Panc1 (cell line): ENCODE measurements around the gene MEGF11. TPM values are rescaled to one million over a fixed set of nuclear protein-coding genes. Genes with fewer than 3 reads are reported as not detected.

Experiments
- ATAC-seq: fragments of 200-7000 bp; cut with Tn5 transposase; 2 replicates; pipeline ENCODE4 v1.9.1; 2020; ENCODE audit warnings: mild to moderate bottlenecking, moderate library complexity
- BruUV-seq: library from RNA; stranded (reverse); fragments of 400-500 nt; replicated peaks from 2 replicates; lab custom pipeline; 2021; lab: Mats Ljungman, UMichigan
- CTCF ChIA-PET: fragments of 300-600 bp; sonication (Branson Sonifier 250); formaldehyde crosslinking; loops from one replicate; lab custom pipeline; 2022; ENCODE audit warnings: antibody characterized with exemption; lab: Charles Lee
- POLR2A ChIA-PET: fragments of 300-600 bp; sonication (Branson Sonifier 250); formaldehyde crosslinking; loops from one replicate; lab custom pipeline; 2022; ENCODE audit warnings: antibody characterized with exemption; lab: Charles Lee
- DNase-seq: peaks from one replicate; pipeline ENCODE4 v3.0.0-alpha.2; 2010; ENCODE audit warnings: low read depth, low spot score
- H3K27ac ChIP-seq: 2 replicates; pipeline ENCODE4 v1.5.1; 2011; ENCODE audit warnings: mild to moderate bottlenecking, low read length, inconsistent platforms
- H3K27me3 ChIP-seq: fragments of 200-500 bp; sonication (Bioruptor generic); 2 replicates; pipeline ENCODE4 v1.6.0; 2014; ENCODE audit warnings: low read length, inconsistent platforms; ENCODE audit not compliant: control insufficient read depth, insufficient read depth
- H3K36me3 ChIP-seq: fragments of 200-500 bp; sonication (Bioruptor generic); 2 replicates; pipeline ENCODE4 v1.5.1; 2014; ENCODE audit warnings: inconsistent platforms, mild to moderate bottlenecking, low read length, moderate library complexity; ENCODE audit not compliant: control insufficient read depth, insufficient read depth
- H3K4me1 ChIP-seq: 2 replicates; pipeline ENCODE4 v1.5.1; 2011; ENCODE audit warnings: inconsistent platforms, mild to moderate bottlenecking, low read length, moderate library complexity; ENCODE audit not compliant: control insufficient read depth, insufficient read depth
- H3K4me3 ChIP-seq, 2 experiments: 2 replicates each; pipeline ENCODE4 v1.5.1; 2011 to 2012; ENCODE audit warnings: low read depth in 2 of 2, low read length in 2 of 2, mild to moderate bottlenecking in 2 of 2, inconsistent platforms in 1 of 2, moderate library complexity in 1 of 2
- H3K9me3 ChIP-seq: fragments of 200-500 bp; sonication (Bioruptor generic); 2 replicates; pipeline ENCODE4 v1.5.1; 2014; ENCODE audit warnings: low read depth, mild to moderate bottlenecking, inconsistent platforms, low read length, moderate library complexity; ENCODE audit not compliant: control insufficient read depth, insufficient read depth
- CTCF ChIP-seq: fragments of 450-650 bp; IDR thresholded peaks from 2 replicates; pipeline ENCODE4 v1.5.1; 2017; ENCODE audit warnings: mild to moderate bottlenecking
- POLR2AphosphoS5 ChIP-seq: IDR thresholded peaks from 2 replicates; pipeline ENCODE4 v1.6.1; 2012; ENCODE audit warnings: mild to moderate bottlenecking, low read depth, low read length, moderate library complexity
- SIN3A ChIP-seq: IDR thresholded peaks from 2 replicates; pipeline ENCODE4 v1.6.1; 2012; ENCODE audit warnings: low read depth, mild to moderate bottlenecking, low read length, moderate library complexity, borderline replicate concordance; ENCODE audit not compliant: insufficient read depth
- TCF7L2 ChIP-seq: IDR thresholded peaks from 2 replicates; pipeline ENCODE4 v1.6.1; 2011; ENCODE audit warnings: mild to moderate bottlenecking, low read depth, low read length, inconsistent platforms
- in situ Hi-C: cut with HindIII; loops from 2 replicates; pipeline ENCODE4 v1.10.0; 2016; ENCODE audit warnings: low sequenced_read_pairs, low pct_unique_long_range_greater_than_20kb
- intact Hi-C: fragments of 100-400 bp; cut with micrococcal nuclease; formaldehyde crosslinking; loops from one replicate; pipeline ENCODE4 v1.10.0; 2022; ENCODE audit not compliant: unreplicated experiment
- total RNA-seq: library from RNA; stranded (reverse); gene quantifications from one replicate; pipeline ENCODE4 v1.2.1, GENCODE V29; 2021; ENCODE audit not compliant: unreplicated experiment
- TF ChIP-seq, protein P1 (sequence below), 2 experiments: IDR thresholded peaks; 2 replicates each; pipeline ENCODE4 v1.6.1; 2011 to 2012; ENCODE audit warnings: low read depth in 2 of 2, control low read depth in 1 of 2, low read length in 1 of 2, mild to moderate bottlenecking in 1 of 2, moderate library complexity in 1 of 2; ENCODE audit not compliant: insufficient read depth in 1 of 2

The MEGF11 gene
- total RNA-seq, 1 experiment from 2014 or later = 0.95 TPM

DNA sequence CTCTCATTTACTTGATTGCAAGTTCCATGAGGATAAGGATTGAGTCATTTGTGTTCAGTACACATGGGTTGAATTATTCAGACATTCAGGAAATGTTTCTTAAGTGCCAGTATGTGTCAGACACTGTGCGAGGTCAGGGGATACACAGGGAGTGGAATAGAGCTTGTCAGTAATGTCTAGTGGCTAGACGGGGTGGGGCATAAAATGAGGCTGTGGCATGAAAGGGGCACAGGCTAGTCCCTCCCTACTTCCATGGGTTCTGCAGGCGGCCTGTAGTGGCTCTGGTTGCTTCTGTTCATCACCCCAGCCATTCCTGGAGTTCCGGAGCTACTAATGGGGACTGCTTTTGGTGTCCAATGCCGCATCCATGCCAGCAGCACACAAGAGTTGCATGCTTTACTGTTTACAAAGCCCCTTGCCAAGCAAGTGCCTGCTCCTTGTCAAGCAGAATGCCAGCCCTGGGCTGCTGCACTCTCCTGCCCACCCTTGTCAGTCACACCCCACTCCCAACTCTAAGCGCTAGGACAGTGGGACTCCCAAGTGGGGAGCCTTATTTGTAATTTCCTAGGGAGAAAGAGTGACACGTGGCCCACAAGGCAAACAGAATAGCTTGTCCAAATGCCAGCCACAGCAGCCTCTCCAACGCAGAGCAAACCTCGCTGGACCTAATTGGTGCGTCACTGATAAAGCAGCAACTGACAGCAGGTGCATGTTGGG is 313.5 kb downstream of the MEGF11 start:
- in situ Hi-C loops (no loop called here), intact Hi-C loops (no loop called here)
- no peak for TF ChIP-seq CTCF
- no peak for TF ChIP-seq TCF7L2
- no peak for TF ChIP-seq POLR2AphosphoS5
- no peak for TF ChIP-seq SIN3A
- Histone ChIP-seq H3K36me3 (no peaks in the 10 kb centered on the region), H3K27me3 (no peaks in the 10 kb centered on the region), H3K9me3 (no peaks in the 10 kb centered on the region), H3K4me3 (no peak overlapping the region), H3K27ac (no peak overlapping the region), H3K4me1 (no peaks in the 10 kb centered on the region)
- POLR2A ChIA-PET = no interaction called here
- ATAC-seq (no peak), DNase-seq (no peak)
- CTCF ChIA-PET = no interaction called here
- no TSS peak for BruUV-seq

DNA sequence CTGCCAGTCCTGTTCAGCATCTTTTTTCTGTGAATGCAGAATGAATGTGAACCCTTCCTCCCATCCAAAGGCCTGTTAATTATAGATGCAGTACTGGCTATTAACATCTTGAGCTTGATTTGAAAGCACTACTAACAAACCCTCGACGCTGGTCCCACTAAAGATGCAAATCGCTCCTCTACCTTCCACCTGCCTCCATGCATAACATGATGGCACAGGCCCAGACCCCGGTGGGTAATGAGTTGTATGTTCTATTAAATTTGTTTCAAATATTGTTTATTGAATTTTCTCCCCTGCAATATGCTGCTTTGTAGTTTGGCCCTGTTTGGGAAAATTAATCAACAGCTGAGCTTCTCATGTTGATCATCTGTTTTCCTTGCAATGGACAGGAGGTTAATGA is 314.9 kb downstream of the MEGF11 start:
- ATAC-seq (no peak), DNase-seq (no peak)
- Histone ChIP-seq H3K4me1 (no peaks in the 10 kb centered on the region), H3K27me3 (no peaks in the 10 kb centered on the region), H3K9me3 (no peaks in the 10 kb centered on the region), H3K4me3 (no peak overlapping the region), H3K27ac (no peak overlapping the region), H3K36me3 (no peaks in the 10 kb centered on the region)
- TF ChIP-seq, protein P1, sequence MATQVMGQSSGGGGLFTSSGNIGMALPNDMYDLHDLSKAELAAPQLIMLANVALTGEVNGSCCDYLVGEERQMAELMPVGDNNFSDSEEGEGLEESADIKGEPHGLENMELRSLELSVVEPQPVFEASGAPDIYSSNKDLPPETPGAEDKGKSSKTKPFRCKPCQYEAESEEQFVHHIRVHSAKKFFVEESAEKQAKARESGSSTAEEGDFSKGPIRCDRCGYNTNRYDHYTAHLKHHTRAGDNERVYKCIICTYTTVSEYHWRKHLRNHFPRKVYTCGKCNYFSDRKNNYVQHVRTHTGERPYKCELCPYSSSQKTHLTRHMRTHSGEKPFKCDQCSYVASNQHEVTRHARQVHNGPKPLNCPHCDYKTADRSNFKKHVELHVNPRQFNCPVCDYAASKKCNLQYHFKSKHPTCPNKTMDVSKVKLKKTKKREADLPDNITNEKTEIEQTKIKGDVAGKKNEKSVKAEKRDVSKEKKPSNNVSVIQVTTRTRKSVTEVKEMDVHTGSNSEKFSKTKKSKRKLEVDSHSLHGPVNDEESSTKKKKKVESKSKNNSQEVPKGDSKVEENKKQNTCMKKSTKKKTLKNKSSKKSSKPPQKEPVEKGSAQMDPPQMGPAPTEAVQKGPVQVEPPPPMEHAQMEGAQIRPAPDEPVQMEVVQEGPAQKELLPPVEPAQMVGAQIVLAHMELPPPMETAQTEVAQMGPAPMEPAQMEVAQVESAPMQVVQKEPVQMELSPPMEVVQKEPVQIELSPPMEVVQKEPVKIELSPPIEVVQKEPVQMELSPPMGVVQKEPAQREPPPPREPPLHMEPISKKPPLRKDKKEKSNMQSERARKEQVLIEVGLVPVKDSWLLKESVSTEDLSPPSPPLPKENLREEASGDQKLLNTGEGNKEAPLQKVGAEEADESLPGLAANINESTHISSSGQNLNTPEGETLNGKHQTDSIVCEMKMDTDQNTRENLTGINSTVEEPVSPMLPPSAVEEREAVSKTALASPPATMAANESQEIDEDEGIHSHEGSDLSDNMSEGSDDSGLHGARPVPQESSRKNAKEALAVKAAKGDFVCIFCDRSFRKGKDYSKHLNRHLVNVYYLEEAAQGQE (IDR thresholded peaks at IDR 0.05; ENCODE audit: insufficient read depth in 1 of 2, low read depth in 2 of 2, low read length in 1 of 2) = no peak
- TF ChIP-seq TCF7L2 = no peak
- no peak for TF ChIP-seq SIN3A
- TF ChIP-seq POLR2AphosphoS5 = no peak
- TF ChIP-seq CTCF = no peak
- ChIA-PET CTCF (interaction anchor here (0.6 kb wide), 1 partner anchor 76 kb away, joined by 3 read pairs; no protein-coding TSS in a partner anchor), POLR2A (no interaction called here)
- in situ Hi-C loops (no loop called here), intact Hi-C loops (no loop called here)
- no TSS peak for BruUV-seq
